Measurements from ENCODE around the gene CP. TPM values are rescaled to one million over a fixed set of nuclear protein-coding genes. Genes with fewer than 3 reads are reported as not detected.
A peak's percentile ranks its signal among the peaks of the same experiment; 100 is the strongest.

CP gene
- total RNA-seq, 1 donor from 2014 or later = not detected

GRCh38 chr3:149258714-149259113, 37.1 kb upstream of the CP start:
- FAIRE-seq (no peak), DNase-seq (ENCODE audit: low read depth) (no peak)

GRCh38 chr3:149258298-149258697, 36.7 kb upstream of the CP start:
- Histone ChIP-seq H3K27me3 (ENCODE audit: control insufficient read depth, insufficient read depth, low read length) (no peaks in the 10 kb centered on the region), H3K4me3 (ENCODE audit: low read depth, low read length) (no peak overlapping the region), H3K36me3 (ENCODE audit: control insufficient read depth, insufficient read depth, low read length) (no peaks in the 10 kb centered on the region)
- FAIRE-seq (no peak), DNase-seq (ENCODE audit: low read depth) (no peak)
- no peak for TF ChIP-seq CTCF (IDR thresholded peaks at IDR 0.05; ENCODE audit: insufficient read depth, low read length, severe bottlenecking)

More at GRCh38 chr3:149258714-149259113, 37.1 kb upstream of the CP start:
- TF ChIP-seq CTCF (IDR thresholded peaks at IDR 0.05; ENCODE audit: insufficient read depth, low read length, severe bottlenecking) = no peak
- Histone ChIP-seq H3K36me3 (ENCODE audit: control insufficient read depth, insufficient read depth, low read length) (no peaks in the 10 kb centered on the region), H3K27me3 (ENCODE audit: control insufficient read depth, insufficient read depth, low read length) (no peaks in the 10 kb centered on the region), H3K4me3 (ENCODE audit: low read depth, low read length) (no peak overlapping the region)

GRCh38 chr3:149252272-149252671, 30.6 kb upstream of the CP start:
- H3K36me3 ChIP-seq (ENCODE audit: control insufficient read depth, insufficient read depth, low read length) = no peaks in the 10 kb centered on the region
- H3K27me3 ChIP-seq (ENCODE audit: control insufficient read depth, insufficient read depth, low read length) = no peaks in the 10 kb centered on the region
- no peak for TF ChIP-seq CTCF (IDR thresholded peaks at IDR 0.05; ENCODE audit: insufficient read depth, low read length, severe bottlenecking)
- no peak for DNase-seq (ENCODE audit: low read depth)
- no peak overlapping the region for H3K4me3 ChIP-seq (ENCODE audit: low read depth, low read length)
- FAIRE-seq = no peak

GRCh38 chr3:149251186-149251585, 29.6 kb upstream of the CP start:
- FAIRE-seq (no peak), DNase-seq (ENCODE audit: low read depth) (peak; percentile 62)
- Histone ChIP-seq H3K36me3 (ENCODE audit: control insufficient read depth, insufficient read depth, low read length) (no peaks in the 10 kb centered on the region), H3K4me3 (ENCODE audit: low read depth, low read length) (no peak overlapping the region), H3K27me3 (ENCODE audit: control insufficient read depth, insufficient read depth, low read length) (no peaks in the 10 kb centered on the region)
- TF ChIP-seq CTCF (IDR thresholded peaks at IDR 0.05; ENCODE audit: insufficient read depth, low read length, severe bottlenecking) = no peak

- Histone ChIP-seq H3K27me3 (ENCODE audit: control insufficient read depth, insufficient read depth, low read length) (no peaks in the 10 kb centered on the region), H3K36me3 (ENCODE audit: control insufficient read depth, insufficient read depth, low read length) (no peaks in the 10 kb centered on the region), H3K4me3 (ENCODE audit: low read depth, low read length) (no peak overlapping the region)
- no peak for FAIRE-seq
- DNase-seq (ENCODE audit: low read depth) = peak; percentile 66
- no peak for TF ChIP-seq CTCF (IDR thresholded peaks at IDR 0.05; ENCODE audit: insufficient read depth, low read length, severe bottlenecking)
Measured at GRCh38 chr3:149247929-149248691, 26.5 kb upstream of the CP start.

Measured in bronchial epithelial cell (primary cell).